ENCODE measurements around the gene CD244. TPM values are rescaled to one million over a fixed set of nuclear protein-coding genes. Genes with fewer than 3 reads are reported as not detected.

The CD244 gene
- total and polyA plus RNA-seq, 10 donors: 2.1 to 25.7 (median 16.1) TPM

GRCh38 chr1:160863774-160864131, 1.1 kb upstream of the CD244 start:
- Histone ChIP-seq H3K4me3 (no peak overlapping the region), H3K4me1 (peaks cover 0 to 67% (median 26%) of the 10 kb centered on the region in 6 donors), H3K27me3 (replicated peaks in 1 of 7) (peaks cover 0 to 9% (median 0%) of the 10 kb centered on the region in 7 donors), H3K36me3 (no peaks in the 10 kb centered on the region), H3K27ac (peak overlapping the region in 6 of 8 donors; percentile 36 to 87 (median 72)), H3K9me3 (no peaks in the 10 kb centered on the region)
- TF ChIP-seq POLR2AphosphoS5 (IDR thresholded peaks at IDR 0.05) (no peak), CTCF (IDR thresholded peaks at IDR 0.05 in 8 of 11, conservative IDR thresholded peaks at IDR 0.05 in 3 of 11) (no peak), POLR2A (IDR thresholded peaks at IDR 0.05) (no peak)
- intact Hi-C loops (cut with DNase I; ENCODE audit: low total_unique reads): no loop called here
- 62 to 78% (median 68%) methylated on average over 4 of the region's 4 CpGs for WGBS, 5 donors
- DNase-seq: no peak

GRCh38 chr1:160863061-160863773, 530 bp upstream of the CD244 start:
- TF ChIP-seq POLR2AphosphoS5 (IDR thresholded peaks at IDR 0.05): no peak
- no peak for TF ChIP-seq POLR2A (IDR thresholded peaks at IDR 0.05)
- TF ChIP-seq CTCF (IDR thresholded peaks at IDR 0.05 in 8 of 11, conservative IDR thresholded peaks at IDR 0.05 in 3 of 11): no peak
- Histone ChIP-seq H3K27ac (peak overlapping the region in 7 of 8 donors; percentile 30 to 87 (median 66)), H3K9me3 (no peaks in the 10 kb centered on the region), H3K36me3 (no peaks in the 10 kb centered on the region), H3K4me3 (peak overlapping the region in 1 of 8 donors; percentile 66), H3K4me1 (peaks cover 0 to 67% (median 26%) of the 10 kb centered on the region in 6 donors), H3K27me3 (replicated peaks in 1 of 7) (peaks cover 0 to 9% (median 0%) of the 10 kb centered on the region in 7 donors)
- intact Hi-C loops (cut with DNase I; ENCODE audit: low total_unique reads): no loop called here
- 52 to 77% (median 69%) methylated on average over 11 of the region's 11 CpGs for WGBS, 5 donors
- DNase-seq: no peak

GRCh38 chr1:160860840-160861505, 1.7 kb downstream of the CD244 start:
- H3K27me3 ChIP-seq (replicated peaks in 1 of 7): peaks cover 0 to 9% (median 0%) of the 10 kb centered on the region in 7 donors
- DNase-seq: no peak
- H3K36me3 ChIP-seq: no peaks in the 10 kb centered on the region
- WGBS, 5 donors: 47 to 71% (median 57%) methylated on average over 5 of the region's 5 CpGs
- H3K4me1 ChIP-seq: peaks cover 0 to 86% (median 31%) of the 10 kb centered on the region in 6 donors
- intact Hi-C loops (cut with DNase I; ENCODE audit: low total_unique reads): no loop called here
- TF ChIP-seq POLR2AphosphoS5 (IDR thresholded peaks at IDR 0.05) (no peak), POLR2A (IDR thresholded peaks at IDR 0.05) (no peak), CTCF (IDR thresholded peaks at IDR 0.05 in 8 of 11, conservative IDR thresholded peaks at IDR 0.05 in 3 of 11) (no peak)
- H3K27ac ChIP-seq: peak overlapping the region in 4 of 8 donors; percentile 66 to 87 (median 80)
- peak overlapping the region in 5 of 8 donors; percentile 25 to 66 (median 36) for H3K4me3 ChIP-seq
- no peaks in the 10 kb centered on the region for H3K9me3 ChIP-seq

GRCh38 chr1:160859166-160859565, 3.5 kb downstream of the CD244 start:
- Histone ChIP-seq H3K27ac (peak overlapping the region in 4 of 8 donors; percentile 37 to 87 (median 48)), H3K4me1 (peaks cover 0 to 99% (median 36%) of the 10 kb centered on the region in 6 donors), H3K4me3 (peak overlapping the region in 1 of 8 donors; percentile 30), H3K36me3 (no peaks in the 10 kb centered on the region), H3K27me3 (replicated peaks in 1 of 7) (peaks cover 0 to 9% (median 0%) of the 10 kb centered on the region in 7 donors), H3K9me3 (no peaks in the 10 kb centered on the region)
- 56 to 90% (median 72%) methylated on average over 5 of the region's 5 CpGs for WGBS, 5 donors
- intact Hi-C loops (cut with DNase I; ENCODE audit: low total_unique reads): no loop called here
- TF ChIP-seq POLR2AphosphoS5 (IDR thresholded peaks at IDR 0.05): no peak
- no peak for TF ChIP-seq CTCF (IDR thresholded peaks at IDR 0.05 in 8 of 11, conservative IDR thresholded peaks at IDR 0.05 in 3 of 11)
- TF ChIP-seq POLR2A (IDR thresholded peaks at IDR 0.05): no peak
- no peak for DNase-seq
